NB4 (cell line): ENCODE measurements around the gene YPEL3.

Experiments used
- POLR2A ChIP-seq: IDR thresholded peaks from 2 replicates; pipeline ENCODE4 v1.6.1; 2011; ENCODE audit warnings: mild to moderate bottlenecking; ENCODE audit not compliant: insufficient read length; ENCODE audit errors: extremely low read depth
- TF ChIP-seq, protein P1 (sequence below): IDR thresholded peaks from one replicate; pipeline ENCODE4 v1.5.1; 2012; ENCODE audit warnings: low read depth, low read length
- TF ChIP-seq, protein P2 (sequence below): IDR thresholded peaks from 2 replicates; pipeline ENCODE4 v1.6.1; 2011; ENCODE audit warnings: low read depth, low read length

GRCh38 chr16:30070490-30070889, 25.5 kb downstream of the YPEL3 start:
- TF ChIP-seq, protein P1, sequence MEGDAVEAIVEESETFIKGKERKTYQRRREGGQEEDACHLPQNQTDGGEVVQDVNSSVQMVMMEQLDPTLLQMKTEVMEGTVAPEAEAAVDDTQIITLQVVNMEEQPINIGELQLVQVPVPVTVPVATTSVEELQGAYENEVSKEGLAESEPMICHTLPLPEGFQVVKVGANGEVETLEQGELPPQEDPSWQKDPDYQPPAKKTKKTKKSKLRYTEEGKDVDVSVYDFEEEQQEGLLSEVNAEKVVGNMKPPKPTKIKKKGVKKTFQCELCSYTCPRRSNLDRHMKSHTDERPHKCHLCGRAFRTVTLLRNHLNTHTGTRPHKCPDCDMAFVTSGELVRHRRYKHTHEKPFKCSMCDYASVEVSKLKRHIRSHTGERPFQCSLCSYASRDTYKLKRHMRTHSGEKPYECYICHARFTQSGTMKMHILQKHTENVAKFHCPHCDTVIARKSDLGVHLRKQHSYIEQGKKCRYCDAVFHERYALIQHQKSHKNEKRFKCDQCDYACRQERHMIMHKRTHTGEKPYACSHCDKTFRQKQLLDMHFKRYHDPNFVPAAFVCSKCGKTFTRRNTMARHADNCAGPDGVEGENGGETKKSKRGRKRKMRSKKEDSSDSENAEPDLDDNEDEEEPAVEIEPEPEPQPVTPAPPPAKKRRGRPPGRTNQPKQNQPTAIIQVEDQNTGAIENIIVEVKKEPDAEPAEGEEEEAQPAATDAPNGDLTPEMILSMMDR, result no peak
- TF ChIP-seq POLR2A, result no peak
- TF ChIP-seq, protein P2, sequence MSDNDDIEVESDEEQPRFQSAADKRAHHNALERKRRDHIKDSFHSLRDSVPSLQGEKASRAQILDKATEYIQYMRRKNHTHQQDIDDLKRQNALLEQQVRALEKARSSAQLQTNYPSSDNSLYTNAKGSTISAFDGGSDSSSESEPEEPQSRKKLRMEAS, result no peak
